ENCODE measurements around the gene NOXO1.

The NOXO1 gene

DNA sequence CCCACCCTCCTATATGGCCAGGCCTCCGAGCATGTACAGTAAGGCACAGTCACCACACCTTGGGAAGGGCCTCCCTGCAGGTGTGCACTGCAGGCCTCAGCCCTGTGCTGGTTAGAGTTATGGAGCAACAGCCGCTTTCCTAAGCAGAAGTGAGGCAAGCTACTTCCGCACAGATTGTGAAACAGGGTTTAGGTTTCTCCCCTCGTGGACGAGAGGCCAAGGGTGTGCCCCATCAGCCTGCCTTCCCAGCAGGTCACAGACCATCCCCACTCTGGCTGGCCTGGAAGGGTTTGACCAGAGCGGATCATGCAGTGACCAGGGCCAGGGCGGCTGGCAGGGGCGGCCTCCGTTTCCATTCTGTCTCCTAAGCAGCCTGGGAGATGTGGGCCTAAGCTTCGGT is 43.0 kb downstream of the NOXO1 start:
- DNase-seq: no peak

DNA sequence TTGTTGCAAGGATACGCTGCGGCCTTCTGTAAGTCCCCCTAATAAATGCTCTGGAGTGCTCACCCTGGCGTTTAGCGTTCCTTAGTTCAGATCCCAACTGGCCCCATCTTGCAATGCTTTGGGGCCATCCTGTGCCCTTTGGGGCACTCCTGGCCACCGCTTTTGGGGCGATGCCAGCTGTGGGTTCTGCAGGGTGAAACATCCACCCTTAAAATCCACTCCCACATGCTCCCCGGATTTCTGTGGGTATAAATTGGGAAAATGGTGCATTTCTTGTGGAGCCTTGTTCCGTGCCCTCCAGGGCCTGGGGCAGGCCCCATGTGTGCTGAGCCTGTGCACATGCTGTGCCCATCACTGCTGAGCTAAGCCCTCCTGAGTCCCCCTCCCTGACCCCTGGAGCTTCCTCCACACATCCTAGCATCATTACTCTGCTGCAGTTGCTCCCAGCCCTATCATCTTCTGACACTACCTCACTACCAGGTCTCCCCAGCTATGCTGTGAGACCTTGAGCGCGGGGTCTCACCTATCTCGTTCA is 44.3 kb downstream of the NOXO1 start:
- DNase-seq: no peak

- DNase-seq: no peak
These were observed 48.1 kb downstream of the NOXO1 start for GRCh38 chr16:1933097-1933661.

GRCh38 chr16:1932050-1933028 is 48.9 kb downstream of the NOXO1 start:
- no peak for DNase-seq

DNA sequence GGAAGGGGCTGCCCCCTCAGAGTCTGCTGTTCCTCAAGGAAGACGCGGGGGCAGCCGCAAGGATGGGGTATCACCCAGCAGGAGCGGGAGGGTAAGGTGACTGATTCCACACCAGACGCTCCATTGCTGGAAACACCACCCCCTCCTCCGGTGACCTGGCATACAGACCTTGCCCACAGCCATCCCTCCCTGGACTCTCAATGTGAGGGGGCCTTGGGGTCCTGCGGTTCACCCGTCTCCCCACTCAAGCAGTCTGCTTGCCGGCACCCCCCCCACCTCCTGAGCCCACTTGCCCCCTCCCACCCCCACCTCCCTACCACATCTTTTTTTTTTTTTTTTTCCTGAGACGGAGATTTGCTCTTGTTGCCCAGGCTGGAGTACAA is 50.9 kb downstream of the NOXO1 start:
- no peak for DNase-seq

GRCh38 chr16:1929578-1930337 is 51.5 kb downstream of the NOXO1 start:
- DNase-seq: peak; percentile 53

DNA sequence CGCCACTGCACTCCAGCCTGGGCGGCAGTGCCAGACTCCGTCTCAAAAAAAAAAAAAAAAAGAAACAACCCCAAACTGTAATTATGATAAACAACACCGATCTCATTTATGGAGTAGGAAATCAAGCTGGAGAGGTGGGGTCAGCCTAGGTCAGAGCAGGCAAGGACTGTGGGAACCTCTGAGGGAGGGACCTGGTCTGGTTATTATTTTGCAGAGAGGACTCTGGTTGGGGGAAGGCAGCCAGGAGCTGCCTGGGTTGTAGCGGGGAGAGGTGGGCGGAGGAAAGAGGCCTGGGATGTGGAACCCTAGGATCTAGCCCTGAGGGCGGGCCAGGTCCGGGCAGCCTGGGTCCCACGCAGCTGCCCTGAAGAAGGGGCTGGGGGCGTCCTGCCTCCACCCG is 52.2 kb downstream of the NOXO1 start:
- peak; percentile 13 for DNase-seq
